HepG2 (cell line): ENCODE data around the gene ATIC. TPM values are rescaled to one million over a fixed set of nuclear protein-coding genes. Genes with fewer than 3 reads are reported as not detected.

Experiments
- GABPA ChIP-seq, 2 experiments: IDR thresholded peaks; 2 replicates each; pipeline ENCODE4 v1.6.1; 2011 to 2016; ENCODE audit warnings: low read depth in 2 of 2, low read length in 1 of 2, missing biosample characterization in 1 of 2, missing genetic modification characterization in 1 of 2
- NPAS2 ChIP-seq: sonication (generic); formaldehyde crosslinking; IDR thresholded peaks from 2 replicates; pipeline ENCODE4 v1.8.0; 2022; ENCODE audit warnings: mild to moderate bottlenecking, missing genetic modification reagents, borderline replicate concordance
- PAF1 ChIP-seq: IDR thresholded peaks from 2 replicates; pipeline ENCODE4 v1.6.1; 2016; ENCODE audit warnings: missing genetic modification reagents, missing compliant biosample characterization
- RARG ChIP-seq: sonication (generic); formaldehyde crosslinking; IDR thresholded peaks from 2 replicates; pipeline ENCODE4 v1.4.0; 2020; ENCODE audit warnings: low read depth, mild to moderate bottlenecking, missing genetic modification reagents
- THAP8 ChIP-seq: sonication (generic); formaldehyde crosslinking; IDR thresholded peaks from 2 replicates; pipeline ENCODE4 v1.5.1; 2020; ENCODE audit warnings: missing genetic modification reagents, mild to moderate bottlenecking, borderline replicate concordance
- ZBTB3 ChIP-seq: sonication (generic); formaldehyde crosslinking; IDR thresholded peaks from 2 replicates; pipeline ENCODE4 v1.4.0; 2020; ENCODE audit warnings: low read depth, mild to moderate bottlenecking, moderate library complexity, missing genetic modification reagents, borderline replicate concordance
- ZIK1 ChIP-seq: sonication (generic); formaldehyde crosslinking; IDR thresholded peaks from 2 replicates; pipeline ENCODE4 v1.5.0; 2020; ENCODE audit warnings: mild to moderate bottlenecking, low read depth, missing genetic modification reagents, borderline replicate concordance
- ZNF232 ChIP-seq: sonication (generic); formaldehyde crosslinking; IDR thresholded peaks from 2 replicates; pipeline ENCODE4 v1.4.0; 2020; ENCODE audit warnings: missing genetic modification reagents, borderline replicate concordance
- ZNF407 ChIP-seq: sonication (generic); formaldehyde crosslinking; IDR thresholded peaks from one replicate; pipeline ENCODE4 v1.5.1; 2020; ENCODE audit warnings: mild to moderate bottlenecking, missing genetic modification reagents; ENCODE audit errors: not compliant biosample characterization
- ZNF670 ChIP-seq: sonication (generic); formaldehyde crosslinking; IDR thresholded peaks from 2 replicates; pipeline ENCODE4 v1.8.0; 2022; ENCODE audit warnings: mild to moderate bottlenecking, missing genetic modification reagents, borderline replicate concordance
- polyA plus RNA-seq, 8 experiments: library from polyadenylated mRNA; depleted of rRNA in 3 of 8; stranded (reverse) in 7 of 8; unstranded in 1 of 8; fragments of >200 nt; fragmentation: Illumina TruSeq in 4 of 8; extraction: Trizol in 4 of 8; gene quantifications; 2 replicates each; pipeline versions ENCODE4 v1.2.1 to v1.2.3, GENCODE V29; 2011 to 2016; ENCODE audit warnings: low read depth in 4 of 8, missing spikeins in 1 of 8, mixed read lengths in 1 of 8; ENCODE audit not compliant: insufficient read depth in 1 of 8
- total RNA-seq, 5 experiments: library from RNA; depleted of rRNA; stranded (reverse); fragments of >200 nt; fragmentation: Illumina TruSeq; extraction: Trizol; gene quantifications; 2 replicates each; pipeline ENCODE4 v1.2.3, GENCODE V29; 2016; ENCODE audit warnings: low read depth in 1 of 5
- TF ChIP-seq, protein P1 (sequence below): sonication (generic); formaldehyde crosslinking; IDR thresholded peaks from 2 replicates; pipeline ENCODE4 v1.4.0; 2020; ENCODE audit warnings: mild to moderate bottlenecking, missing genetic modification reagents
- TF ChIP-seq, protein P2 (sequence below), 2 experiments: fragments of 450-650 bp in 1 of 2; sonication (generic) in 1 of 2; formaldehyde crosslinking; IDR thresholded peaks; 2 replicates each; pipeline versions ENCODE4 v1.5.0 to v1.8.0; 2020 to 2022; ENCODE audit warnings: mild to moderate bottlenecking in 1 of 2, missing genetic modification reagents in 1 of 2

Gene ATIC
- total and polyA plus RNA-seq, 2 of the 13 experiments (the other 11 are each of a cell fraction or from before 2014, with no cell fraction given), result 89.8 to 146 TPM

DNA sequence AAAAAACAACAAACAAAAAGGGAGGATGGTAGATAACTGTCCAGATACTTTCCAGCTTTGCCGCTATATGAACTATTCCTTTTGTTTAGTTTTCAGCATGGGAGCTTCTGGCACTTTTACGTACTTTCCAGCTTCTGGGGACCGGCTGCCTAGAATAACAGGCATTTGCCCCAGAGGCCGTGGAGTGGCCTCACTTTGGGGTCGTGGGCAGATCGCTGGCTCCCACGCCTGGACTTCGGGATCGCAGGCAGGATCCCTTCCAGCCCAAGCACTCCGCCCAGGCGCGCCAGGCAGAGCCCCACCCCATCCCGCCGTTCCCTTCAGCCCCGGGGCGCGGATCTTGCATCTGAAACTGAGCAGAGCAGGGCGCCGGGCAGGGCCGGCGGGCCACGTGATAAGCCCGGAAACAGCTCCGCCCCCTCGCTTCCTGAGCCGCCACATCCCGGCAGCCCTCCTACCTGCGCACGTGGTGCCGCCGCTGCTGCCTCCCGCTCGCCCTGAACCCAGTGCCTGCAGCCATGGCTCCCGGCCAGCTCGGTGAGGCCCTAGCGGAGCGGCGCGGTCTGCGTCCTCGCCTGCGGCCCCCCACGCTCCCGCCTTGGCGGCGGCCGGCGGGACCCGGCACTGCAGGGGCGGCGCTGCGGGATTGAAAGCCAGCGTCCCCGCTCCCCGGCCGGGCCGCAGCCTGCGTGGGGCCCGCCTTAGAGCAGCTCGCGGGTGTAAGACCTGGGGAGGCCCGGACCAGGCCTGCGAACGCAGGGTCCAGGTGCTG, at the start of gene ATIC (continued):
- TF ChIP-seq, protein P1, sequence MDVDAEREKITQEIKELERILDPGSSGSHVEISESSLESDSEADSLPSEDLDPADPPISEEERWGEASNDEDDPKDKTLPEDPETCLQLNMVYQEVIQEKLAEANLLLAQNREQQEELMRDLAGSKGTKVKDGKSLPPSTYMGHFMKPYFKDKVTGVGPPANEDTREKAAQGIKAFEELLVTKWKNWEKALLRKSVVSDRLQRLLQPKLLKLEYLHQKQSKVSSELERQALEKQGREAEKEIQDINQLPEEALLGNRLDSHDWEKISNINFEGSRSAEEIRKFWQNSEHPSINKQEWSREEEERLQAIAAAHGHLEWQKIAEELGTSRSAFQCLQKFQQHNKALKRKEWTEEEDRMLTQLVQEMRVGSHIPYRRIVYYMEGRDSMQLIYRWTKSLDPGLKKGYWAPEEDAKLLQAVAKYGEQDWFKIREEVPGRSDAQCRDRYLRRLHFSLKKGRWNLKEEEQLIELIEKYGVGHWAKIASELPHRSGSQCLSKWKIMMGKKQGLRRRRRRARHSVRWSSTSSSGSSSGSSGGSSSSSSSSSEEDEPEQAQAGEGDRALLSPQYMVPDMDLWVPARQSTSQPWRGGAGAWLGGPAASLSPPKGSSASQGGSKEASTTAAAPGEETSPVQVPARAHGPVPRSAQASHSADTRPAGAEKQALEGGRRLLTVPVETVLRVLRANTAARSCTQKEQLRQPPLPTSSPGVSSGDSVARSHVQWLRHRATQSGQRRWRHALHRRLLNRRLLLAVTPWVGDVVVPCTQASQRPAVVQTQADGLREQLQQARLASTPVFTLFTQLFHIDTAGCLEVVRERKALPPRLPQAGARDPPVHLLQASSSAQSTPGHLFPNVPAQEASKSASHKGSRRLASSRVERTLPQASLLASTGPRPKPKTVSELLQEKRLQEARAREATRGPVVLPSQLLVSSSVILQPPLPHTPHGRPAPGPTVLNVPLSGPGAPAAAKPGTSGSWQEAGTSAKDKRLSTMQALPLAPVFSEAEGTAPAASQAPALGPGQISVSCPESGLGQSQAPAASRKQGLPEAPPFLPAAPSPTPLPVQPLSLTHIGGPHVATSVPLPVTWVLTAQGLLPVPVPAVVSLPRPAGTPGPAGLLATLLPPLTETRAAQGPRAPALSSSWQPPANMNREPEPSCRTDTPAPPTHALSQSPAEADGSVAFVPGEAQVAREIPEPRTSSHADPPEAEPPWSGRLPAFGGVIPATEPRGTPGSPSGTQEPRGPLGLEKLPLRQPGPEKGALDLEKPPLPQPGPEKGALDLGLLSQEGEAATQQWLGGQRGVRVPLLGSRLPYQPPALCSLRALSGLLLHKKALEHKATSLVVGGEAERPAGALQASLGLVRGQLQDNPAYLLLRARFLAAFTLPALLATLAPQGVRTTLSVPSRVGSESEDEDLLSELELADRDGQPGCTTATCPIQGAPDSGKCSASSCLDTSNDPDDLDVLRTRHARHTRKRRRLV (CRISPR knock-in tag), result no peak
- peak; percentile 83 for TF ChIP-seq GABPA (IDR thresholded peaks at IDR 0.05; ENCODE audit: low read depth, low read length)
- TF ChIP-seq GABPA (CRISPR knock-in tag; IDR thresholded peaks at IDR 0.05; ENCODE audit: low read depth), result peak; percentile 90
- TF ChIP-seq THAP8 (CRISPR knock-in tag), result no peak
- TF ChIP-seq ZIK1 (CRISPR knock-in tag), result peak; percentile 96; the same call in 1 of the 2 replicates
- TF ChIP-seq ZNF232, result peak; percentile 91; the same call in 1 of the 2 replicates
- TF ChIP-seq, protein P2, sequence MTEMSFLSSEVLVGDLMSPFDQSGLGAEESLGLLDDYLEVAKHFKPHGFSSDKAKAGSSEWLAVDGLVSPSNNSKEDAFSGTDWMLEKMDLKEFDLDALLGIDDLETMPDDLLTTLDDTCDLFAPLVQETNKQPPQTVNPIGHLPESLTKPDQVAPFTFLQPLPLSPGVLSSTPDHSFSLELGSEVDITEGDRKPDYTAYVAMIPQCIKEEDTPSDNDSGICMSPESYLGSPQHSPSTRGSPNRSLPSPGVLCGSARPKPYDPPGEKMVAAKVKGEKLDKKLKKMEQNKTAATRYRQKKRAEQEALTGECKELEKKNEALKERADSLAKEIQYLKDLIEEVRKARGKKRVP (CRISPR knock-in tag; IDR thresholded peaks at IDR 0.05), result peak in 1 of 2 experiments; percentile 87; a peak in 2 of 4 replicates
- no peak for TF ChIP-seq NPAS2
- TF ChIP-seq ZBTB3 (CRISPR knock-in tag), result peak; percentile 83
- peak; percentile 99 for TF ChIP-seq ZNF670 (CRISPR knock-in tag)
- TF ChIP-seq ZNF407 (CRISPR knock-in tag), result peak; percentile 97
- no peak for TF ChIP-seq PAF1 (CRISPR knock-in tag)
- peak; percentile 99 for TF ChIP-seq RARG
